Osteoblast (primary cell): ENCODE results near the gene NAAA. TPM values are rescaled to one million over a fixed set of nuclear protein-coding genes. Genes with fewer than 3 reads are reported as not detected.
A peak's percentile ranks its signal among the peaks of the same experiment; 100 is the strongest.
"Not testable (repeated sequence)": the region's sequence is repeated elsewhere in the genome, so short reads cannot be mapped to it uniquely, and the experiment has no call there.

Experiments
- DNase-seq: peaks from one replicate; pipeline ENCODE4 v3.0.0; 2011; ENCODE audit warnings: low spot score, mixed read lengths; ENCODE audit not compliant: insufficient read length; ENCODE audit errors: missing footprints
- H2AFZ ChIP-seq: 2 replicates; pipeline ENCODE4 v1.6.0; 2011; ENCODE audit warnings: mild to moderate bottlenecking, low read length
- H3K27ac ChIP-seq: 2 replicates; pipeline ENCODE4 v1.5.1; 2011; ENCODE audit warnings: mild to moderate bottlenecking, low read depth, low read length, moderate library complexity
- H3K27me3 ChIP-seq: 2 replicates; pipeline ENCODE4 v1.6.0; 2012; ENCODE audit warnings: mild to moderate bottlenecking, control low read depth, inconsistent platforms, low read length, moderate library complexity; ENCODE audit not compliant: insufficient read depth
- H3K36me3 ChIP-seq: 2 replicates; pipeline ENCODE4 v1.5.1; 2011; ENCODE audit warnings: mild to moderate bottlenecking, low read length, control low read depth, moderate library complexity; ENCODE audit not compliant: insufficient read depth
- H3K4me1 ChIP-seq: 2 replicates; pipeline ENCODE4 v1.5.1; 2011; ENCODE audit warnings: mild to moderate bottlenecking, low read length, control low read depth, moderate library complexity; ENCODE audit not compliant: insufficient read depth
- H3K4me2 ChIP-seq: 2 replicates; pipeline ENCODE4 v1.6.0; 2011; ENCODE audit warnings: mild to moderate bottlenecking, low read length; ENCODE audit not compliant: insufficient read depth
- H3K4me3 ChIP-seq: fragments of 200-600 bp; sonication (generic); 3 replicates; pipeline ENCODE4 v1.5.1; 2012; ENCODE audit warnings: mild to moderate bottlenecking, low read length, inconsistent platforms; ENCODE audit not compliant: insufficient read depth
- H3K79me2 ChIP-seq: 2 replicates; pipeline ENCODE4 v1.6.0; 2012; ENCODE audit warnings: mild to moderate bottlenecking, low read length, control low read depth, inconsistent platforms; ENCODE audit not compliant: insufficient read depth
- H3K9me3 ChIP-seq: 2 replicates; pipeline ENCODE4 v1.5.1; 2011; ENCODE audit warnings: low read depth, low read length, control low read depth
- H4K20me1 ChIP-seq: 2 replicates; pipeline ENCODE4 v1.6.0; 2012; ENCODE audit warnings: mild to moderate bottlenecking, low read length, control low read depth; ENCODE audit not compliant: insufficient read depth
- total RNA-seq: library from RNA; depleted of rRNA; stranded (reverse); fragments of >200 nt; gene quantifications from 2 replicates; pipeline ENCODE4 v1.2.3, GENCODE V29; 2012
- TF ChIP-seq, protein P1 (sequence below): IDR thresholded peaks from 2 replicates; pipeline ENCODE4 v1.5.1; 2011; ENCODE audit warnings: mild to moderate bottlenecking, low read depth, low read length, moderate library complexity; ENCODE audit errors: extremely low read depth

The NAAA gene
- total RNA-seq, 1 donor: 27.9 TPM

DNA sequence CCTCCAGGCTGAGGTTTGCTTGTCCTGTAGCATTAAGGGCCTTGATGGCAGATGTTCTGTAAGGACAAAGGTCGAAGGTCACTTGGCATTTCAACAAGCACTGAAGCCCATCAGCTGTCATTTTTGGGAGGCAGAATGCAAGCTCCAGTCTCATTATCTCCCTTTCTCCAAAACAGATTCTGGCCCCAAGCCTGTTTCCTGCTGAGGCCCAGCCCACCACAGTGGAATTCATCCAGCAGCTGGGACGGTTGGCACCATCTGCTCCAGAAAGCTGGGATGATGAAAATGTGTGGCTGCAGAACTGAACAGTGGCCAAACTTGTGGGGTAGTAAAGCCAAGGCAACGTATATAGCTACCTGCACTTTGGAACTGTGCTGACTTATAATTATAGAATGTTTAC, 20.9 kb downstream of the NAAA start:
- Histone ChIP-seq H2AFZ (no peak overlapping the region), H3K9me3 (no peaks in the 10 kb centered on the region), H3K27ac (no peak overlapping the region), H3K4me1 (peaks cover 9% of the 10 kb centered on the region), H3K4me2 (no peak overlapping the region), H3K36me3 (peaks cover 19% of the 10 kb centered on the region), H3K79me2 (no peaks in the 10 kb centered on the region), H4K20me1 (no peaks in the 10 kb centered on the region), H3K4me3 (no peak overlapping the region), H3K27me3 (no peaks in the 10 kb centered on the region)
- peak; percentile 42 for DNase-seq
- TF ChIP-seq, protein P1, sequence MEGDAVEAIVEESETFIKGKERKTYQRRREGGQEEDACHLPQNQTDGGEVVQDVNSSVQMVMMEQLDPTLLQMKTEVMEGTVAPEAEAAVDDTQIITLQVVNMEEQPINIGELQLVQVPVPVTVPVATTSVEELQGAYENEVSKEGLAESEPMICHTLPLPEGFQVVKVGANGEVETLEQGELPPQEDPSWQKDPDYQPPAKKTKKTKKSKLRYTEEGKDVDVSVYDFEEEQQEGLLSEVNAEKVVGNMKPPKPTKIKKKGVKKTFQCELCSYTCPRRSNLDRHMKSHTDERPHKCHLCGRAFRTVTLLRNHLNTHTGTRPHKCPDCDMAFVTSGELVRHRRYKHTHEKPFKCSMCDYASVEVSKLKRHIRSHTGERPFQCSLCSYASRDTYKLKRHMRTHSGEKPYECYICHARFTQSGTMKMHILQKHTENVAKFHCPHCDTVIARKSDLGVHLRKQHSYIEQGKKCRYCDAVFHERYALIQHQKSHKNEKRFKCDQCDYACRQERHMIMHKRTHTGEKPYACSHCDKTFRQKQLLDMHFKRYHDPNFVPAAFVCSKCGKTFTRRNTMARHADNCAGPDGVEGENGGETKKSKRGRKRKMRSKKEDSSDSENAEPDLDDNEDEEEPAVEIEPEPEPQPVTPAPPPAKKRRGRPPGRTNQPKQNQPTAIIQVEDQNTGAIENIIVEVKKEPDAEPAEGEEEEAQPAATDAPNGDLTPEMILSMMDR: no peak

DNA sequence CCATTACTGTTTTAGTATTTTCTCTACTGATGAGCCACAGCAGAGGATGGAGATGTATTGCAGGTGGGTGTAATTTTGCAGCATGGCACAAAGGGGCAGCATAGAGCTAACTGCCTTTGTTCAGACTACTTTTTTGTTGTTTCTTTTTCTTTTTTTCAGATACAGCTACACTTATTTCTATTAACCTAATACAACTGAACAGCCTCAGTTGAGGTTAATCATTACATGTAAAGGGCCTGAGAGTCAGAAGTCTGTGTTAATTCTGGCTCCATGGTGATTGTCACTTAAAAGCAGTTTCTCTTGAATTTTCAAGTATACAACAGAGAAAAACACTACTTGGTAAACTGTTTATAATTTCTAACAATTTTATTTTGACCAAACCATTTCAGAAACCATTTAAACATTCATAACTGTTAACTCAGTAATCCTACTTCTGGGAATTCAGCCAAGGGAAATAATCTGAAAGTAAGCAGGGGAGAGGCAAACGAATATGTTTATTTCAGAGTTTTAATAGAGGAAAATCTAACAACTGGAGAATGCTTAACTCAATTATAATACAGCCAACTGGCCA, 24.6 kb downstream of the NAAA start:
- H3K27ac ChIP-seq: peak overlapping the region; percentile 58

DNA sequence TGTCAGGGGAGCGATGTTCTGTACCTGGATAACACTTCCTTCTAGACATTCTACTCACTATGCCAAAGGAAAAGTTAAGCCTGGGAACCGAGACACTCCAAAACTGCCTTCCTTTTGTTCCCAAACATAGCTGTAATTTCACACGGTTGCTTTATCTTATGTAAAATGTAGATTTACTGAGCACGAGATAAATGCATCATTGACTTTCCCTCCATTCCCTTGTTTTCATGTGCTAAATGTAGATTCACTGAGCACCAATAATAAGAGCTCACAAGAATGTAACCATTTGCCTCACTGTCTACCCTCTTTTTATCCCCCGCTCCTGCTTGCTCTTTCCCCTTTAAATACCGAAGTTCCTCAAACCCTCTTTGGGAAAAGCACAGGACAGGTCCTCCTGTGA, 27.8 kb downstream of the NAAA start:
- H4K20me1 ChIP-seq: no peaks in the 10 kb centered on the region
- no peak overlapping the region for H3K4me3 ChIP-seq
- H2AFZ ChIP-seq: no peak overlapping the region
- H3K79me2 ChIP-seq: no peaks in the 10 kb centered on the region
- no peaks in the 10 kb centered on the region for H3K36me3 ChIP-seq
- no peak overlapping the region for H3K27ac ChIP-seq
- TF ChIP-seq, protein P1: no peak
- no peaks in the 10 kb centered on the region for H3K9me3 ChIP-seq
- no peaks in the 10 kb centered on the region for H3K27me3 ChIP-seq
- no peak for DNase-seq
- peaks cover 6% of the 10 kb centered on the region for H3K4me1 ChIP-seq
- H3K4me2 ChIP-seq: no peak overlapping the region

More for the DNA sequence above, 24.6 kb downstream of the NAAA start:
- H3K4me1 ChIP-seq: peaks cover 9% of the 10 kb centered on the region
- TF ChIP-seq, protein P1: peak; percentile 78
- H3K79me2 ChIP-seq: no peaks in the 10 kb centered on the region
- H3K27me3 ChIP-seq: no peaks in the 10 kb centered on the region
- H4K20me1 ChIP-seq: no peaks in the 10 kb centered on the region
- no peaks in the 10 kb centered on the region for H3K9me3 ChIP-seq
- peaks cover 18% of the 10 kb centered on the region for H3K36me3 ChIP-seq
- H3K4me3 ChIP-seq: no peak overlapping the region
- DNase-seq: peak; percentile 86
- H2AFZ ChIP-seq: peak overlapping the region; percentile 54
- peak overlapping the region; percentile 56 for H3K4me2 ChIP-seq

DNA sequence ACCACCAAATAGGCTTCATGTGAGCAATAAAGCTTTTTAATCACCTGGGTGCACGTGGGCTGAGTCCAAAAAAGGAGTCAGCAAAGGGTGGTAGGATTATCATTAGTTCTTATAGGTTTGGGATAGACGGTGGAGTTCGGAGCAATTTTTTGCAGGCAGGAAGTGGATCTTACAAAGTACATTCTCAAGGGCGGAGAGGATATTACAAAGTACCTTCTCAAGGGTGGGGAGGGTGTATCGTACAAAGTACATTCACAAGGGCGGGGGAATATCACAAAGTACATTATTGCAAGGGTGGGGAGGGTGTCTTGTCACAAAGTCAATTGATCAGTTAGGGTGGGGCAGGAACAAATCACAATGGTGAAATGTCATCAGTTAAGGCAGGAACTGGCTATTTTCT, 30.0 kb downstream of the NAAA start:
- H3K9me3 ChIP-seq, H3K4me3 ChIP-seq, H2AFZ ChIP-seq, H4K20me1 ChIP-seq, H3K36me3 ChIP-seq, H3K4me1 ChIP-seq, DNase-seq, H3K79me2 ChIP-seq, H3K27ac ChIP-seq, H3K4me2 ChIP-seq, H3K27me3 ChIP-seq: not testable (repeated sequence)
